Measurements from ENCODE around the gene CHODL.

The CHODL gene

GRCh38 chr21:18220498-18220897, 24.1 kb upstream of the CHODL start:
- H3K9me2 ChIP-seq (replicated peaks; ENCODE audit: low read depth, low read length), result no peaks in the 10 kb centered on the region
- no peaks in the 10 kb centered on the region for H3K27me3 ChIP-seq (ENCODE audit: insufficient read depth, low read length, poor library complexity, severe bottlenecking)
- no peak overlapping the region for H3K9ac ChIP-seq (ENCODE audit: low read depth, low read length, poor library complexity, severe bottlenecking)
- no peak for TF ChIP-seq EZH2phosphoT487 (IDR thresholded peaks at IDR 0.05; ENCODE audit: borderline replicate concordance)
- no peak for TF ChIP-seq CTCF (conservative IDR thresholded peaks at IDR 0.05; ENCODE audit: low read length)
- no peak overlapping the region for H3K4me2 ChIP-seq (ENCODE audit: low read depth, low read length, poor library complexity, severe bottlenecking)
- H3K4me3 ChIP-seq (ENCODE audit: low read length, poor library complexity, severe bottlenecking), result no peak overlapping the region
- H3F3A ChIP-seq (ENCODE audit: low read depth), result no peaks in the 10 kb centered on the region
- no peaks in the 10 kb centered on the region for H3K4me1 ChIP-seq (ENCODE audit: insufficient read depth, low read length, poor library complexity, severe bottlenecking)
- no peaks in the 10 kb centered on the region for H3K36me3 ChIP-seq (ENCODE audit: insufficient read depth, low read length)
- no peak overlapping the region for H2AFZ ChIP-seq (ENCODE audit: low read length)
- peaks cover 5% of the 10 kb centered on the region; the same call in 1 of the 2 replicates for H3K9me3 ChIP-seq (ENCODE audit: insufficient read depth, low read depth, low read length)
- no peaks in the 10 kb centered on the region for H3K79me2 ChIP-seq (ENCODE audit: insufficient read depth, low read length)
- no peaks in the 10 kb centered on the region for H4K20me1 ChIP-seq (ENCODE audit: insufficient read depth, low read length, poor library complexity, severe bottlenecking)

GRCh38 chr21:18222346-18222745, 22.3 kb upstream of the CHODL start:
- H2AFZ ChIP-seq (ENCODE audit: low read length), result no peak overlapping the region
- H3K4me1 ChIP-seq (ENCODE audit: insufficient read depth, low read length, poor library complexity, severe bottlenecking), result no peaks in the 10 kb centered on the region
- H3K9me2 ChIP-seq (replicated peaks; ENCODE audit: low read depth, low read length), result no peaks in the 10 kb centered on the region
- H3K27me3 ChIP-seq (ENCODE audit: insufficient read depth, low read length, poor library complexity, severe bottlenecking), result no peaks in the 10 kb centered on the region
- no peaks in the 10 kb centered on the region for H3F3A ChIP-seq (ENCODE audit: low read depth)
- H3K9ac ChIP-seq (ENCODE audit: low read depth, low read length, poor library complexity, severe bottlenecking), result no peak overlapping the region
- H3K36me3 ChIP-seq (ENCODE audit: insufficient read depth, low read length), result no peaks in the 10 kb centered on the region
- no peaks in the 10 kb centered on the region for H3K79me2 ChIP-seq (ENCODE audit: insufficient read depth, low read length)
- no peaks in the 10 kb centered on the region for H4K20me1 ChIP-seq (ENCODE audit: insufficient read depth, low read length, poor library complexity, severe bottlenecking)
- no peak overlapping the region for H3K4me2 ChIP-seq (ENCODE audit: low read depth, low read length, poor library complexity, severe bottlenecking)
- TF ChIP-seq EZH2phosphoT487 (IDR thresholded peaks at IDR 0.05; ENCODE audit: borderline replicate concordance), result no peak
- no peak for TF ChIP-seq CTCF (conservative IDR thresholded peaks at IDR 0.05; ENCODE audit: low read length)
- H3K4me3 ChIP-seq (ENCODE audit: low read length, poor library complexity, severe bottlenecking), result no peak overlapping the region
- peaks cover 5% of the 10 kb centered on the region; the same call in 1 of the 2 replicates for H3K9me3 ChIP-seq (ENCODE audit: insufficient read depth, low read depth, low read length)

GRCh38 chr21:18228060-18228739, 16.4 kb upstream of the CHODL start:
- TF ChIP-seq CTCF (conservative IDR thresholded peaks at IDR 0.05; ENCODE audit: low read length), result no peak
- no peaks in the 10 kb centered on the region for H4K20me1 ChIP-seq (ENCODE audit: insufficient read depth, low read length, poor library complexity, severe bottlenecking)
- H3K9me2 ChIP-seq (replicated peaks; ENCODE audit: low read depth, low read length), result no peaks in the 10 kb centered on the region
- H3F3A ChIP-seq (ENCODE audit: low read depth), result no peaks in the 10 kb centered on the region
- no peaks in the 10 kb centered on the region for H3K79me2 ChIP-seq (ENCODE audit: insufficient read depth, low read length)
- H3K9me3 ChIP-seq (ENCODE audit: insufficient read depth, low read depth, low read length), result no peaks in the 10 kb centered on the region
- H2AFZ ChIP-seq (ENCODE audit: low read length), result no peak overlapping the region
- H3K36me3 ChIP-seq (ENCODE audit: insufficient read depth, low read length), result no peaks in the 10 kb centered on the region
- H3K9ac ChIP-seq (ENCODE audit: low read depth, low read length, poor library complexity, severe bottlenecking), result no peak overlapping the region
- no peaks in the 10 kb centered on the region for H3K27me3 ChIP-seq (ENCODE audit: insufficient read depth, low read length, poor library complexity, severe bottlenecking)
- H3K4me3 ChIP-seq (ENCODE audit: low read length, poor library complexity, severe bottlenecking), result no peak overlapping the region
- no peaks in the 10 kb centered on the region for H3K4me1 ChIP-seq (ENCODE audit: insufficient read depth, low read length, poor library complexity, severe bottlenecking)
- H3K4me2 ChIP-seq (ENCODE audit: low read depth, low read length, poor library complexity, severe bottlenecking), result no peak overlapping the region
